Activated naive CD8-positive, alpha-beta T cell treated with anti-CD3 and anti-CD28 coated beads, Interleukin-2, amount 50 U/mL, for 24 hours (primary cell): Measurements from ENCODE around the gene MESP1.
A peak's percentile ranks its signal among the peaks of the same experiment; 100 is the strongest.

ENCODE experiments used
- ATAC-seq: fragments of 150-1000 bp; cut with Tn5 transposase; one replicate; pipeline ENCODE4 v1.10.0; 2021
- DNase-seq: peaks from one replicate; pipeline ENCODE4 v3.0.0; 2021
- H3K27ac Mint-ChIP-seq: one replicate; pipeline ENCODE4 v1.8.0; 2021; ENCODE audit warnings: mild to moderate bottlenecking, mixed read lengths
- H3K27me3 Mint-ChIP-seq: one replicate; pipeline ENCODE4 v1.8.0; 2021; ENCODE audit warnings: mixed read lengths
- H3K36me3 Mint-ChIP-seq: one replicate; pipeline ENCODE4 v1.8.0; 2021; ENCODE audit warnings: low read depth, mixed read lengths
- H3K4me1 Mint-ChIP-seq: one replicate; pipeline ENCODE4 v1.8.0; 2021; ENCODE audit warnings: mixed read lengths
- H3K4me3 Mint-ChIP-seq: one replicate; pipeline ENCODE4 v1.8.0; 2021; ENCODE audit warnings: mild to moderate bottlenecking, moderate library complexity, mixed read lengths
- H3K9me3 Mint-ChIP-seq: one replicate; pipeline ENCODE4 v1.8.0; 2021; ENCODE audit warnings: mixed read lengths

Gene MESP1

GRCh38 chr15:89772932-89773583, 22.0 kb upstream of the MESP1 start:
- Mint-ChIP-seq H3K4me3 (no peak overlapping the region), H3K36me3 (no peaks in the 10 kb centered on the region), H3K27me3 (peaks cover 12% of the 10 kb centered on the region), H3K4me1 (no peaks in the 10 kb centered on the region), H3K9me3 (no peaks in the 10 kb centered on the region), H3K27ac (no peak overlapping the region)
- ATAC-seq (no peak), DNase-seq (no peak)

GRCh38 chr15:89770041-89770440, 19.0 kb upstream of the MESP1 start:
- no peak overlapping the region for H3K27ac Mint-ChIP-seq
- H3K27me3 Mint-ChIP-seq, result no peaks in the 10 kb centered on the region
- no peak overlapping the region for H3K4me3 Mint-ChIP-seq
- H3K9me3 Mint-ChIP-seq, result no peaks in the 10 kb centered on the region
- no peaks in the 10 kb centered on the region for H3K4me1 Mint-ChIP-seq
- no peak for ATAC-seq
- no peak for DNase-seq
- no peaks in the 10 kb centered on the region for H3K36me3 Mint-ChIP-seq

- ATAC-seq (no peak), DNase-seq (no peak)
- no peak overlapping the region for H3K4me3 Mint-ChIP-seq
- no peaks in the 10 kb centered on the region for H3K9me3 Mint-ChIP-seq
- no peaks in the 10 kb centered on the region for H3K4me1 Mint-ChIP-seq
- H3K27ac Mint-ChIP-seq, result no peak overlapping the region
- no peaks in the 10 kb centered on the region for H3K27me3 Mint-ChIP-seq
- H3K36me3 Mint-ChIP-seq, result no peaks in the 10 kb centered on the region
These were observed 18.3 kb upstream of the MESP1 start for GRCh38 chr15:89769366-89769765.

GRCh38 chr15:89768071-89768500, 17.0 kb upstream of the MESP1 start:
- no peaks in the 10 kb centered on the region for H3K36me3 Mint-ChIP-seq
- ATAC-seq (peak; percentile 38), DNase-seq (no peak)
- no peaks in the 10 kb centered on the region for H3K27me3 Mint-ChIP-seq
- H3K4me1 Mint-ChIP-seq, result no peaks in the 10 kb centered on the region
- no peak overlapping the region for H3K4me3 Mint-ChIP-seq
- H3K27ac Mint-ChIP-seq, result no peak overlapping the region
- H3K9me3 Mint-ChIP-seq, result no peaks in the 10 kb centered on the region

GRCh38 chr15:89767411-89767915, 16.4 kb upstream of the MESP1 start:
- no peaks in the 10 kb centered on the region for H3K9me3 Mint-ChIP-seq
- H3K4me3 Mint-ChIP-seq, result no peak overlapping the region
- no peaks in the 10 kb centered on the region for H3K36me3 Mint-ChIP-seq
- ATAC-seq (peak; percentile 25), DNase-seq (no peak)
- no peaks in the 10 kb centered on the region for H3K4me1 Mint-ChIP-seq
- H3K27me3 Mint-ChIP-seq, result no peaks in the 10 kb centered on the region
- H3K27ac Mint-ChIP-seq, result no peak overlapping the region

- no peaks in the 10 kb centered on the region for H3K4me1 Mint-ChIP-seq
- H3K36me3 Mint-ChIP-seq, result no peaks in the 10 kb centered on the region
- no peak overlapping the region for H3K4me3 Mint-ChIP-seq
- no peak overlapping the region for H3K27ac Mint-ChIP-seq
- ATAC-seq (no peak), DNase-seq (no peak)
- no peaks in the 10 kb centered on the region for H3K27me3 Mint-ChIP-seq
- H3K9me3 Mint-ChIP-seq, result no peaks in the 10 kb centered on the region
These were observed 15.6 kb upstream of the MESP1 start for GRCh38 chr15:89766357-89767311.

GRCh38 chr15:89765694-89766093, 14.6 kb upstream of the MESP1 start:
- no peak overlapping the region for H3K4me3 Mint-ChIP-seq
- no peaks in the 10 kb centered on the region for H3K4me1 Mint-ChIP-seq
- DNase-seq (no peak), ATAC-seq (no peak)
- H3K36me3 Mint-ChIP-seq, result no peaks in the 10 kb centered on the region
- no peaks in the 10 kb centered on the region for H3K9me3 Mint-ChIP-seq
- H3K27ac Mint-ChIP-seq, result no peak overlapping the region
- H3K27me3 Mint-ChIP-seq, result no peaks in the 10 kb centered on the region

- no peak overlapping the region for H3K4me3 Mint-ChIP-seq
- no peaks in the 10 kb centered on the region for H3K9me3 Mint-ChIP-seq
- ATAC-seq (no peak), DNase-seq (no peak)
- H3K27me3 Mint-ChIP-seq, result peaks cover 4% of the 10 kb centered on the region
- H3K27ac Mint-ChIP-seq, result no peak overlapping the region
- no peaks in the 10 kb centered on the region for H3K36me3 Mint-ChIP-seq
- no peaks in the 10 kb centered on the region for H3K4me1 Mint-ChIP-seq
These were observed 10.9 kb upstream of the MESP1 start for GRCh38 chr15:89761929-89762328.

GRCh38 chr15:89761009-89761831, 10.2 kb upstream of the MESP1 start:
- Mint-ChIP-seq H3K4me3 (no peak overlapping the region), H3K27me3 (peaks cover 4% of the 10 kb centered on the region), H3K4me1 (no peaks in the 10 kb centered on the region), H3K36me3 (no peaks in the 10 kb centered on the region), H3K9me3 (no peaks in the 10 kb centered on the region), H3K27ac (no peak overlapping the region)
- ATAC-seq, result no peak
- no peak for DNase-seq

- DNase-seq, result peak; percentile 80
These were observed 9.4 kb upstream of the MESP1 start for GRCh38 chr15:89760303-89761008.

GRCh38 chr15:89759835-89760234, 8.8 kb upstream of the MESP1 start:
- no peaks in the 10 kb centered on the region for H3K4me1 Mint-ChIP-seq
- H3K27me3 Mint-ChIP-seq, result peaks cover 9% of the 10 kb centered on the region
- no peaks in the 10 kb centered on the region for H3K36me3 Mint-ChIP-seq
- no peak overlapping the region for H3K4me3 Mint-ChIP-seq
- ATAC-seq, result no peak
- DNase-seq, result no peak
- H3K9me3 Mint-ChIP-seq, result no peaks in the 10 kb centered on the region
- H3K27ac Mint-ChIP-seq, result no peak overlapping the region

More at GRCh38 chr15:89760303-89761008, 9.4 kb upstream of the MESP1 start:
- Mint-ChIP-seq H3K4me1 (no peaks in the 10 kb centered on the region), H3K4me3 (no peak overlapping the region), H3K27ac (no peak overlapping the region), H3K36me3 (no peaks in the 10 kb centered on the region), H3K9me3 (no peaks in the 10 kb centered on the region), H3K27me3 (peaks cover 6% of the 10 kb centered on the region)
- peak; percentile 88 for ATAC-seq

- H3K27ac Mint-ChIP-seq, result no peak overlapping the region
- no peak overlapping the region for H3K4me3 Mint-ChIP-seq
- no peak for ATAC-seq
- no peaks in the 10 kb centered on the region for H3K4me1 Mint-ChIP-seq
- no peak for DNase-seq
- no peaks in the 10 kb centered on the region for H3K9me3 Mint-ChIP-seq
- H3K27me3 Mint-ChIP-seq, result peaks cover 12% of the 10 kb centered on the region
- H3K36me3 Mint-ChIP-seq, result no peaks in the 10 kb centered on the region
These were observed 7.9 kb upstream of the MESP1 start for GRCh38 chr15:89758981-89759380.

GRCh38 chr15:89758283-89758682, 7.2 kb upstream of the MESP1 start:
- H3K36me3 Mint-ChIP-seq, result no peaks in the 10 kb centered on the region
- no peaks in the 10 kb centered on the region for H3K4me1 Mint-ChIP-seq
- ATAC-seq (no peak), DNase-seq (no peak)
- peaks cover 12% of the 10 kb centered on the region for H3K27me3 Mint-ChIP-seq
- no peak overlapping the region for H3K4me3 Mint-ChIP-seq
- no peak overlapping the region for H3K27ac Mint-ChIP-seq
- no peaks in the 10 kb centered on the region for H3K9me3 Mint-ChIP-seq

GRCh38 chr15:89756897-89757296, 5.8 kb upstream of the MESP1 start:
- Mint-ChIP-seq H3K36me3 (no peaks in the 10 kb centered on the region), H3K4me3 (no peak overlapping the region), H3K9me3 (no peaks in the 10 kb centered on the region), H3K4me1 (no peaks in the 10 kb centered on the region), H3K27ac (no peak overlapping the region), H3K27me3 (peaks cover 19% of the 10 kb centered on the region)
- DNase-seq, result no peak
- no peak for ATAC-seq
